ENCODE measurements around the gene RNU1-4.
"Not testable (repeated sequence)": the region's sequence is repeated elsewhere in the genome, so short reads cannot be mapped to it uniquely, and the experiment has no call there.

- not testable (repeated sequence) for TF ChIP-seq CTCF (IDR thresholded peaks at IDR 0.05; ENCODE audit: extremely low read depth in 1 of 2, insufficient read depth in 1 of 2, low read depth in 1 of 2, low read length in 2 of 2); MYC (IDR thresholded peaks at IDR 0.05; ENCODE audit: low read depth, low read length); GATA2 (IDR thresholded peaks at IDR 0.05; ENCODE audit: insufficient read depth, insufficient read length, low read depth, low read length); POLR2AphosphoS5 (IDR thresholded peaks at IDR 0.05; ENCODE audit: insufficient read depth, low read depth, low read length); POLR2A (IDR thresholded peaks at IDR 0.05; ENCODE audit: low read depth, low read length)
Observed at GRCh38 chr1:16697152-16697551, 43.2 kb upstream of the RNU1-4 start.
